DND-41 (cell line): Measurements from ENCODE around the gene GSC2.
A peak's percentile ranks its signal among the peaks of the same experiment; 100 is the strongest.

Experiments used
- EZH2 ChIP-seq: IDR thresholded peaks from 3 replicates; pipeline ENCODE4 v1.6.1; 2012; ENCODE audit warnings: borderline replicate concordance, low read depth, mild to moderate bottlenecking, moderate library complexity, low read length, inconsistent platforms; ENCODE audit not compliant: severe bottlenecking
- TF ChIP-seq, protein P1 (sequence below): IDR thresholded peaks from 2 replicates; pipeline ENCODE4 v1.5.1; 2012; ENCODE audit warnings: borderline replicate concordance, low read length, moderate library complexity, mild to moderate bottlenecking; ENCODE audit not compliant: poor library complexity, severe bottlenecking; ENCODE audit errors: extremely low read depth

DNA sequence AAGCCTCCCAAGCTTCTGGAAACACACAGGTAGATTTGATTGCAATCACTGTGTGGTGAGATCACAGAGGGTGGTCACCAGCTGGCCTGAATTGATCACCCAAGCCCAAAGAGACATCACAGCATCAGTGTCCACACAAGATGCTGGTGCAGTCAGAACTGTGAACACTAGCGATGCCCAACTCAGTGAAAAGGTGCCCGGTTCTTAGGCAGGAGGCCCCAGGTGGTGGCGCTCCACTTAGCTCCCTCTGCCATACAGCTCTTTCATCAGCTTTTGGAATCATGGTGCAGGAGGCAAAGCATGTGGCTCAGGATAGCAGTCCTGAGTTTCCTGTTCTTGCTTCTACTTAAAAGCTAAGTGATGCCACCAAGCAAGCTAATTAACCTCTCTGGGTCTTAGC lies 39.0 kb downstream of the GSC2 start:
- TF ChIP-seq, protein P1, sequence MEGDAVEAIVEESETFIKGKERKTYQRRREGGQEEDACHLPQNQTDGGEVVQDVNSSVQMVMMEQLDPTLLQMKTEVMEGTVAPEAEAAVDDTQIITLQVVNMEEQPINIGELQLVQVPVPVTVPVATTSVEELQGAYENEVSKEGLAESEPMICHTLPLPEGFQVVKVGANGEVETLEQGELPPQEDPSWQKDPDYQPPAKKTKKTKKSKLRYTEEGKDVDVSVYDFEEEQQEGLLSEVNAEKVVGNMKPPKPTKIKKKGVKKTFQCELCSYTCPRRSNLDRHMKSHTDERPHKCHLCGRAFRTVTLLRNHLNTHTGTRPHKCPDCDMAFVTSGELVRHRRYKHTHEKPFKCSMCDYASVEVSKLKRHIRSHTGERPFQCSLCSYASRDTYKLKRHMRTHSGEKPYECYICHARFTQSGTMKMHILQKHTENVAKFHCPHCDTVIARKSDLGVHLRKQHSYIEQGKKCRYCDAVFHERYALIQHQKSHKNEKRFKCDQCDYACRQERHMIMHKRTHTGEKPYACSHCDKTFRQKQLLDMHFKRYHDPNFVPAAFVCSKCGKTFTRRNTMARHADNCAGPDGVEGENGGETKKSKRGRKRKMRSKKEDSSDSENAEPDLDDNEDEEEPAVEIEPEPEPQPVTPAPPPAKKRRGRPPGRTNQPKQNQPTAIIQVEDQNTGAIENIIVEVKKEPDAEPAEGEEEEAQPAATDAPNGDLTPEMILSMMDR = peak; percentile 29
- no peak for TF ChIP-seq EZH2
